Astrocyte of the cerebellum (primary cell): ENCODE results near the gene UBTD1.

Source experiments
- DNase-seq: peaks from one replicate; pipeline ENCODE4 v3.0.0-alpha.2; 2011; ENCODE audit warnings: low read depth
- H3K4me3 ChIP-seq: 2 replicates; pipeline ENCODE4 v1.5.1; 2011; ENCODE audit warnings: mild to moderate bottlenecking, low read depth, low read length, moderate library complexity
- in situ Hi-C: cut with HindIII; loops from 2 replicates; pipeline ENCODE4 v1.10.0; 2017; ENCODE audit warnings: low sequenced_read_pairs
- TF ChIP-seq, protein P1 (sequence below): IDR thresholded peaks from 2 replicates; pipeline ENCODE4 v1.5.1; 2012; ENCODE audit warnings: low read length, low read depth, moderate library complexity, mild to moderate bottlenecking; ENCODE audit errors: missing control alignments

UBTD1 gene

DNA sequence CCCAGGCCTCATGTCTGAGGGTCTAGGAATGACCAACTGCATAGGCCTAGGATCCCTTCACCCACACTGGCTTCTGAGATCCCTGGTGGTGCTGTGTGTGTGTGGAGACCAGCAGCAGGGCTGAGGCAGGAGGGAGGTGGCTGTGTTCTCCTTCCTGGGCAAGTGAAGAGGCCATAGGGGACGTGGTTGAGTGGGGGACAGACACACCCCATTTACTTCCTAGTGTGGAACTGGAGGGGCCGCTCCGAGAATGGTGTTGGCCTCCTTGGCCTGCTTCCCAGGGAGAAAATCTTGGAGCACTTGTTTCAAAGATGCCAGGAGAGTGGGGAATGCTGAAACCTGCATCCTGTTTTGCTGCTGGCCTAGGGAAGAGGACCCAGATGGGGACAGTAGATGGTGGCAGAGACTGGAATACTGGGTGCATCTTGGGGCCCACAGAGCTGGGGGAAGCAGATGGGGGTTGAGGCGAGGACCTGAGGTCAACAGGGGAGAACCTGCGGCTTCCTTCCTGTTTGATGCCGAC, 19.1 kb downstream of the UBTD1 start:
- H3K4me3 ChIP-seq: no peak overlapping the region
- in situ Hi-C loops: no loop called here
- no peak for DNase-seq
- TF ChIP-seq, protein P1, sequence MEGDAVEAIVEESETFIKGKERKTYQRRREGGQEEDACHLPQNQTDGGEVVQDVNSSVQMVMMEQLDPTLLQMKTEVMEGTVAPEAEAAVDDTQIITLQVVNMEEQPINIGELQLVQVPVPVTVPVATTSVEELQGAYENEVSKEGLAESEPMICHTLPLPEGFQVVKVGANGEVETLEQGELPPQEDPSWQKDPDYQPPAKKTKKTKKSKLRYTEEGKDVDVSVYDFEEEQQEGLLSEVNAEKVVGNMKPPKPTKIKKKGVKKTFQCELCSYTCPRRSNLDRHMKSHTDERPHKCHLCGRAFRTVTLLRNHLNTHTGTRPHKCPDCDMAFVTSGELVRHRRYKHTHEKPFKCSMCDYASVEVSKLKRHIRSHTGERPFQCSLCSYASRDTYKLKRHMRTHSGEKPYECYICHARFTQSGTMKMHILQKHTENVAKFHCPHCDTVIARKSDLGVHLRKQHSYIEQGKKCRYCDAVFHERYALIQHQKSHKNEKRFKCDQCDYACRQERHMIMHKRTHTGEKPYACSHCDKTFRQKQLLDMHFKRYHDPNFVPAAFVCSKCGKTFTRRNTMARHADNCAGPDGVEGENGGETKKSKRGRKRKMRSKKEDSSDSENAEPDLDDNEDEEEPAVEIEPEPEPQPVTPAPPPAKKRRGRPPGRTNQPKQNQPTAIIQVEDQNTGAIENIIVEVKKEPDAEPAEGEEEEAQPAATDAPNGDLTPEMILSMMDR: no peak

DNA sequence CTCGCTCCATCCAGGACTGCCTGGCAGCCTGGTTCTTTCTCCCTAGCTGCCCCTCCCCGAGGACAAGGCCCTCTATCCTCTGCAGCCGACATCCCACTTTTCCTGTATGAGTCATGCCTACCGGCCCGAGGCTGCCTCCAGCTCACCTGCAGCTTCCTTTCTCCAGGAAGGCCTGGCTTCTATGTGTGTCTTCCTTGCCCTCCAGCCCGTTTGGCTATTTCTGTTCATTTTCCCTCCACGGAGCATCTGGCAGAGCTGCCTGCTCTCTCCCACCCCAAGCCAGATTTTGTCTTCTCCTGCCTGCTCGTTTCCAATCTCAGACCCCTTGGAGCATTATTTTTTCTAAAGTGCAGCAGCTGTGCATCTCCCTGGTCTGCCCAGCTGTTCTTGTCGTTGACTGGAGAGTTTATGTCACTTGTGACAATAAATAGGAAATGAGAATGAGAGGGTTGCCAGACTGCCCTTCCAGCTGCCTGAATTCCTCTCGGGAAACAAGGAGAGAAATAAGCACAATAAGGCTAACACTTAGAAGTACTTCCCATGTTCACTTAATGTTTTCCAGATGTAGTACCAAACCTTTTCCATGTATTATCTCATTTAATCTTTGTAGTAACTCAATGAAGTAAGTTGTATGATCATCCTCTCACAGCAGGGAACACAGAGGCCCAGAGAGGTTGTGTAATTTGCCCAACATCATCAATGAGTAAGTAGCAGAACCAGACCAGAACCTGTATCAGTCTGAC, 19.7 kb downstream of the UBTD1 start:
- in situ Hi-C loops: no loop called here
- TF ChIP-seq, protein P1: no peak
- no peak overlapping the region for H3K4me3 ChIP-seq
- no peak for DNase-seq

DNA sequence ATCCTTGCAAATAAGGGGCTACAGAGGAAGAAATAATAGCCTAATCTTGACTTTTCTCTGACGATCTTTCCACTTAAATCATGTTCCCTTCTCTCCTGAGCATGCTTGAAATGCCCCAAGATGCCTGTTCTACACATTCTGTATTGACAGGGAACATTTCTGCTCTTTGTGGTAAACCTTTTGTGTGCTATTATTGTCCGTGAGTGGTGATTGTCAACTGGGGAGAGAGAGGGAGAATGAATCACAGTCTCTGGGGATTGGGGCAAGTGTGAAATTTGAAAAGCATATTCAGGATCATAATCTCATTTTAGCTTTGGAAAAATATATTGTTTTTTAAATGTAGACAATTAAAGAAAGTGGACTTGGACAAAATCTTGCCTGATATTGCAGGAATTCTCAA, 20.6 kb downstream of the UBTD1 start:
- TF ChIP-seq, protein P1: no peak
- in situ Hi-C loops: no loop called here
- no peak for DNase-seq
- no peak overlapping the region for H3K4me3 ChIP-seq

DNA sequence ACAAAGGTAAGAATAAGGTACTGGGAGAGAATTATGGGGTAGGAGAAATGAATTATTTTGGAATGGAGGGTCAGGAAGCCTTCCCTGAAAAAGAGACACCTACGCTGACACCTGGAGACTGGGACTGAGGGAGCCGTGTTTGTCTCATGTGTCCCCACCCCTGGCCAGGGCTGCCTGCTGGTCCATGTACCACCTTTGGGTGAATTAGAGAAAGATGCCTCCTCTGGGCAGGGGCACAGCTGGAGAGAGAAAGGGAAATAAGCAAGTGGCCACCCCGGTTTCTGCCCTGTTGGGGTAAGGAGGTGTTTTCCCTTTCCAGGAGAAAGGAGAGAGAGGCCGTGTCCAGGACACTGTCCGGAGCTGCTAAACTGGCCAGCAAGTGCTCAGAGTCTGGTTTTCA, 21.8 kb downstream of the UBTD1 start:
- TF ChIP-seq, protein P1: no peak
- no peak for DNase-seq
- no peak overlapping the region for H3K4me3 ChIP-seq
- in situ Hi-C loops: no loop called here

DNA sequence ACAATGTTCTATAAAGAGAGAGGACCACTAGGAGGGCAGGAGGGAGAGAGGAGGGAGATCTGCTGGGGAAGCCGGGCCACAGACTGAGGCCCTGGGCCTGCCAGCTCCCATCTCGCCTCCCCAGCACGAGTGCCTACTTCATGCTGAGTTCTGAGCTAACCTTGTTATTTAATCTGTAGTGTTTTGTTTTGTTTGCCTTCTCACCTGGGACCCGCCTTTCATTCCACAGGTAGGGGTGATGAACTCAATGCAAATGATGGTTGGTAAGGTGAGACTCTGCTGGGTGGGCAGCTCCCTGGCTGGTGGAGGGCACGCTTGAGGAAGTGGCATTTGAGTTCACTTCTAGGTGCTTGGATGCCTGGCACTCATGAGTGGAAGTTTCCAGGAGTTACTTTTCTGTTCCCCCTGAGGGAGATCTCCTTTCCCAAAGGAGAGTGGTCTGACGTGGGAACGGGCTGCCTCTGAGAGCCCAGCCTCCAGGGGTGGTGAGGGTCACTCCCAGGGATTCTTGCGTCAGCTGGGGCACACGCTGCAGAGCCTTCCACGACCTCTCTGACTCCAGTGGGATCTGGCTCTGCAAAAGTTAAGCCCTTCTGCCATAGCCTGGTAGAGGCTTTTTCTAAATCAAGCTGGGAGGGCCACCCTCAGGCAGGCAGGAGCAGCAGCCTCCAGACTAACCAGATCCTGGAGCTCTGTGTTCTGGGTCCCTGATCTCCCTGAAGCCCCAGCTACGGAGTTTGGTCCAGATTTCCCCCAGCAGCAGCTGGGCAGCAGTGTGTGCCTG, 22.4 kb downstream of the UBTD1 start:
- DNase-seq: no peak
- in situ Hi-C loops: no loop called here
- TF ChIP-seq, protein P1: no peak
- no peak overlapping the region for H3K4me3 ChIP-seq

DNA sequence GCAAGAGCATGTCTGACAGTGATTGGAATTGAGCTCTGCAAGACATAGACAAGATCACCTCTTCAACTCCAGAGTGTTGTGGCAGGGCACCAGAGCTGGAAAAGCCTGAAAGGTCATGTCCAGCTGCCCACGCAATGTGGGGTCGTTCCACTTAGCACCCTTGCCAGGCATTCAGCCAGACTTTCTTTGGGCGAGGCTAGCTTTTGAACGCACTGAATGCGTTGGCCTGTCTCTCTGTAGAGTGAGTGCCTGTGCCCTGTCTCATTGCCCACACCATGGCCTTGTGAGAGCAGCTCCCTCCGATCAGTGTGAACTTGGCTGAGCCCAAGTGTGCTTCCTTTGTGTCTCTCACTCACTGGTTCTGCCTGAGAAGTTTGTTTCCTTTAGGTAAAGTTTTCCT, 23.3 kb downstream of the UBTD1 start:
- no peak for DNase-seq
- TF ChIP-seq, protein P1: no peak
- H3K4me3 ChIP-seq: no peak overlapping the region
- in situ Hi-C loops: no loop called here
